Fibroblast of pulmonary artery (primary cell): Measurements from ENCODE around the gene ZNF593OS.

Experiments used
- DNase-seq: peaks from one replicate; pipeline ENCODE4 v3.0.0-alpha.2; 2010; ENCODE audit warnings: low read depth
- H3K4me3 ChIP-seq: replicated peaks from 2 replicates; pipeline ENCODE4 v1.5.1; 2011; ENCODE audit warnings: low read depth, mild to moderate bottlenecking, control low read depth, low read length, moderate library complexity
- CTCF ChIP-seq: IDR thresholded peaks from 2 replicates; pipeline ENCODE4 v1.5.1; 2011; ENCODE audit warnings: mild to moderate bottlenecking, control low read depth, low read length, inconsistent platforms; ENCODE audit errors: missing control alignments

ZNF593OS gene

DNA sequence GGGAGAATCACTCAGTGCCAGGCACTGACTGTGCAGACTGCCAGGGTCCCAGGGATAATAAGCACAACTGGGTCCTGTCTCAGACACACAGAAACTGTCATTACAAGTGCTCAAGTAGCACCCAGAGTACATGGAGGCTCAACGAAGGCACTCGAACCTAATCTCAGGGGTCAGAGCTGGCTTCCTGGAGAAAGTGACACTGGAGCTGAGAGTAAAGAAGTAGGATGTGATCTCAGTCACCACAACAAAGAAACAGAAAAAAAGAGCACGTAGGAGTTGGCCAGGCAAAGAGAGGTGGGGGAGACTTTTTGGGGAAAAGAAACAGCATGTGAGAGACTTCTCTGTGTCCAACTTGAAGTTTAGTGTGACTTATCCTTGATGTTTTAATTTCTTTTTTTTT, 20.1 kb upstream of the ZNF593OS start:
- H3K4me3 ChIP-seq: no peak overlapping the region
- TF ChIP-seq CTCF: no peak
- DNase-seq: no peak

DNA sequence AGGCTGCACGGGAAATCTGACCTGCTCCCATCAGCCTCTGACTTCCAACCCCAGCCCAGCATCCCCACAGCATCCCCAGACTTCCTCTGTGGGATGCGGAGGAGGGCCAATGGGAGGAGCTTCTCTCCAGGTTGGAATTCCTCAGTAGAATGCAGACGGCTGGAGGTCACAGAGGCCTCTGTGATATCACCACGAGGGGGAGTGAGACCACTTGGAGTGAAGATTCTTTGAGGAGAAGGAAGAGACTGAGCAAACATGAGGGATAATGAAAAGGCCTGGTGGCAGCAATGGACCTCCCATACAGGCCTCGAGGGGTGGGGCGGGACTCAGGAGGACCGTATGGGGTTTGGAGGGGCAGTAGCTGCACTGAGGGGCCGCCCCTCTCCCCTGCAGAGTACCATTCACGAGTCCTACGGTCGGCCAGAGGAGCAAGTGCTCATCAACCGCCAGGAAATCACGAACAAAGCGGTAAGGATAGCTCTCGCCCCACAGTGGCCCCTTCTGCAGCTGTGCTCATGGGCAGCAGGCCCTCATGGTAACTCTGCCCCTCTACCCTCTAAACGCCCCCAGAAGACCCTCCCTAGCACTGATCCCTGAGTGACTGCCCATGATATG, 18.8 kb upstream of the ZNF593OS start, which contains the start of gene CATSPER4:
Gene CATSPER4 (plus strand): TSS at position 230 of the 615 bp plus-strand sequence. CDS start 26 bp downstream, at position 256.
- TF ChIP-seq CTCF: peak; percentile 6
- DNase-seq: peak; percentile 33
- H3K4me3 ChIP-seq: no peak within 1 kb of the TSS

DNA sequence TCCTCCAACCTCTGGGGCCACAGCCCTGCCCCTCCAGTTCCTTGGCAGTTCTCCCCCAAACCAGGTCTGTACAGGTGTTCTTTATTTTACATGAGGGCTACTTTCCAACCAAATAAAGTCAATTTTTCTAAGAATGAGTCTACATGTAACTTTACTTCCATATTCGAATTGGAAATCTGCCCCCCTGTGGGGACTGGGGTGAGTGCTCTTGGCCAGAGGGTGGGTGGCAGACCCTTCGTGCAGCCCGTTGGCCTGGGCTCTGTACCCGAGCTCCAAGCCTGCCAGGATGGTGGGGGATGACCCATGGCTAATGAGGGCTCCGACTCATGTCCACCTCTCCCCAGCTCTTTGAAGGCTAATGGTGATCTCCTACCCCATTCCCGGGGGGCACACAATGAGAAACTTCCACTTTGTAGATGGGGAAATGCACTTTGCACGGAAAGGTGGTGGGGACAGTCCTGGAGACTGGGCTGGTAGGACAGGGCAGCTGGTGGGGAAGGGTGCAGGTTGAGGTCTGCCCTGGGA, 18.2 kb upstream of the ZNF593OS start:
- TF ChIP-seq CTCF: no peak
- no peak for DNase-seq
- H3K4me3 ChIP-seq: no peak overlapping the region

- no peak for TF ChIP-seq CTCF
- no peak for DNase-seq
- no peak overlapping the region for H3K4me3 ChIP-seq
These were observed 17.7 kb upstream of the ZNF593OS start for GRCh38 chr1:26189331-26189730.

- TF ChIP-seq CTCF: no peak
- no peak for DNase-seq
- H3K4me3 ChIP-seq: no peak overlapping the region
These were observed 16.8 kb upstream of the ZNF593OS start for GRCh38 chr1:26188477-26188876.

DNA sequence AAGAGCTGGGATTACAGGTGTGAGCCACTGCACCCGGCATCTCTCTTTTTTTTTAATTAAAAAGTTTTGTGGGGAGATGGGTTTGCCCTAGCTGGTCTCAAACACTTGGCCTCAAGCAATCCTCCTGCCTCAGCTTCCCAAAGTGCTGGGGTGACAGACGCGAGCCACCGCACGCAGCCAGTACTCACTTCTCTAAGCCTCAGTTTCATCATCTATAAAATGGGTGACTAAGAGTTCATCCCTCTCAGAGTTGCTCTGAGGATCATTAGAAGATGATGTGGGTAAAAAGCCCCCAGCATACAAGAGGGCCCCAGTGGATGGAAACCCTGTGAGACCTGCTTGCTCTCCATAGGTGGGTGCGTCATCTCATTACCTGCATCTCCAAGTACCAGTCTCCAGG, 16.2 kb upstream of the ZNF593OS start:
- H3K4me3 ChIP-seq: no peak overlapping the region
- no peak for TF ChIP-seq CTCF
- no peak for DNase-seq

DNA sequence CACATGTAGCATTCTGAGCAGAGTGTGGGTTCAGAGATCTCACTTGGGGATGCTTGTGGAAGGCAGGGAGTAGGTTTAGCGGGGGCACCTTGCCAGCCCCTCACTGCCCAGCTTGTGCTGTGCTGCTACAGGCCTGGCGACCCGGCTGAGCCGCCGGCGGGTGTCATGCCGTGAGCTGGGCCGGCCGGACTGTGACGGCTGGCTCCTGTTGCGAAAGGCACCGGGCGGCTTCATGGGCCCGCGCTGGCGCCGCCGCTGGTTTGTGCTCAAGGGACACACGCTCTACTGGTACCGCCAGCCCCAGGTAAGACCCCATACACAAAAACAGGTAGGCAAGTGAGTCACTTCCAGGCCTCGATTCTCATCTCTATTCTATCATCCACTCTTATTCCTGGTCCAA, 13.3 kb upstream of the ZNF593OS start:
- H3K4me3 ChIP-seq: no peak overlapping the region
- TF ChIP-seq CTCF: no peak
- DNase-seq: no peak
